ENCODE data around the gene UVSSA. TPM values are rescaled to one million over a fixed set of nuclear protein-coding genes. Genes with fewer than 3 reads are reported as not detected.
A peak's percentile ranks its signal among the peaks of the same experiment; 100 is the strongest.

Gene UVSSA
- total and polyA plus RNA-seq, 8 donors: 4.1 to 103 (median 25.3) TPM

GRCh38 chr4:1364217-1364616, 17.2 kb downstream of the UVSSA start:
- Histone ChIP-seq H3K27ac (no peak overlapping the region), H3K4me3 (no peak overlapping the region), H3K27me3 (no peaks in the 10 kb centered on the region), H3K4me1 (peaks cover 0 to 5% (median 0%) of the 10 kb centered on the region in 4 donors), H3K9me3 (no peaks in the 10 kb centered on the region), H3K36me3 (peaks cover 18 to 70% (median 62%) of the 10 kb centered on the region in 4 donors)
- intact Hi-C loops (cut with DNase I; ENCODE audit: low total_unique reads): no loop called here
- 86 to 97% (median 94%) methylated on average over 6 to 16 of the region's 18 CpGs for WGBS, 5 donors
- DNase-seq: no peak
- TF ChIP-seq CTCF (IDR thresholded peaks at IDR 0.05) (no peak), POLR2A (IDR thresholded peaks at IDR 0.05) (no peak), EP300 (IDR thresholded peaks at IDR 0.05) (no peak), POLR2AphosphoS5 (IDR thresholded peaks at IDR 0.05) (no peak)

- peaks cover 0 to 5% (median 0%) of the 10 kb centered on the region in 4 donors for H3K4me1 ChIP-seq
- no peak overlapping the region for H3K27ac ChIP-seq
- H3K4me3 ChIP-seq: no peak overlapping the region
- TF ChIP-seq CTCF (IDR thresholded peaks at IDR 0.05) (no peak), EP300 (IDR thresholded peaks at IDR 0.05) (no peak), POLR2A (IDR thresholded peaks at IDR 0.05) (no peak), POLR2AphosphoS5 (IDR thresholded peaks at IDR 0.05) (no peak)
- H3K9me3 ChIP-seq: no peaks in the 10 kb centered on the region
- no peak for DNase-seq
- intact Hi-C loops (cut with DNase I; ENCODE audit: low total_unique reads): no loop called here
- H3K27me3 ChIP-seq: no peaks in the 10 kb centered on the region
- H3K36me3 ChIP-seq: peaks cover 18 to 66% (median 59%) of the 10 kb centered on the region in 4 donors
- WGBS, 5 donors: 92 to 98% (median 94%) methylated on average over 2 to 13 of the region's 13 CpGs
Observed at GRCh38 chr4:1364748-1365147, 17.7 kb downstream of the UVSSA start.

- peak in 1 of 2 donors; percentile 55 for DNase-seq
- Histone ChIP-seq H3K27ac (no peak overlapping the region), H3K4me3 (no peak overlapping the region), H3K27me3 (no peaks in the 10 kb centered on the region), H3K9me3 (no peaks in the 10 kb centered on the region), H3K36me3 (peaks cover 16 to 63% (median 55%) of the 10 kb centered on the region in 4 donors), H3K4me1 (peaks cover 0 to 7% (median under 1%) of the 10 kb centered on the region in 4 donors)
- TF ChIP-seq CTCF (IDR thresholded peaks at IDR 0.05): no peak
- no peak for TF ChIP-seq EP300 (IDR thresholded peaks at IDR 0.05)
- TF ChIP-seq POLR2AphosphoS5 (IDR thresholded peaks at IDR 0.05): no peak
- TF ChIP-seq POLR2A (IDR thresholded peaks at IDR 0.05): no peak
- intact Hi-C loops (cut with DNase I; ENCODE audit: low total_unique reads): no loop called here
- 72 to 83% (median 75%) methylated on average over 15 to 25 of the region's 25 CpGs for WGBS, 5 donors
Observed at GRCh38 chr4:1365271-1366178, 18.5 kb downstream of the UVSSA start.

GRCh38 chr4:1366371-1367229, 19.6 kb downstream of the UVSSA start:
- Histone ChIP-seq H3K4me3 (no peak overlapping the region), H3K27me3 (no peaks in the 10 kb centered on the region), H3K27ac (no peak overlapping the region), H3K9me3 (no peaks in the 10 kb centered on the region), H3K36me3 (peaks cover 10 to 65% (median 60%) of the 10 kb centered on the region in 4 donors), H3K4me1 (peaks cover 0 to 12% (median 5%) of the 10 kb centered on the region in 4 donors)
- TF ChIP-seq CTCF (IDR thresholded peaks at IDR 0.05): no peak
- no peak for TF ChIP-seq POLR2AphosphoS5 (IDR thresholded peaks at IDR 0.05)
- TF ChIP-seq POLR2A (IDR thresholded peaks at IDR 0.05): no peak
- no peak for TF ChIP-seq EP300 (IDR thresholded peaks at IDR 0.05)
- 93 to 96% (median 95%) methylated on average over 23 to 35 of the region's 35 CpGs for WGBS, 5 donors
- no peak for DNase-seq
- intact Hi-C loops (cut with DNase I; ENCODE audit: low total_unique reads): no loop called here

All from stomach (tissue), 9 donors.